Cerebellar nuclear complex (tissue), 1 donor: Measurements from ENCODE around the gene DCXR.
A peak's percentile ranks its signal among the peaks of the same experiment; 100 is the strongest.
"Not testable (repeated sequence)": the region's sequence is repeated elsewhere in the genome, so short reads cannot be mapped to it uniquely, and the experiment has no call there.

Source experiments
- DNase-seq, 2 experiments: peaks; one replicate each; lab custom pipeline; 2025; lab: John Stamatoyannopoulos, UW

DCXR gene

GRCh38 chr17:82039695-82040299 is 2.3 kb upstream of the DCXR start:
- DNase-seq, result no peak

GRCh38 chr17:82038796-82039409 is 1.4 kb upstream of the DCXR start:
- DNase-seq, result not testable (repeated sequence)

- no peak for DNase-seq
These were observed 345 bp upstream of the DCXR start for GRCh38 chr17:82037889-82038195.

GRCh38 chr17:82036634-82037091 is 834 bp downstream of the DCXR start:
- no peak for DNase-seq

GRCh38 chr17:82035956-82036633 is 1.4 kb downstream of the DCXR start:
- DNase-seq, result no peak

- DNase-seq, result no peak
These were observed 2.0 kb downstream of the DCXR start for GRCh38 chr17:82035488-82035887.

- DNase-seq, result no peak
These were observed 3.0 kb downstream of the DCXR start for GRCh38 chr17:82034371-82035011.

- no peak for DNase-seq
These were observed 4.0 kb downstream of the DCXR start for GRCh38 chr17:82033359-82034085.

GRCh38 chr17:82031885-82032627 is 5.4 kb downstream of the DCXR start:
- DNase-seq, result no peak

- DNase-seq, result no peak
These were observed 6.1 kb downstream of the DCXR start, which contains the start of gene RAC3 for GRCh38 chr17:82031303-82031884. Gene RAC3, plus strand, starts transcription at chr17:82031678. Its CDS starts 84 bp downstream, at chr17:82031762.

GRCh38 chr17:82030470-82031302 is 6.8 kb downstream of the DCXR start:
- peak in 1 of 2 experiments; percentile 77 for DNase-seq

- DNase-seq, result no peak
These were observed 7.5 kb downstream of the DCXR start for GRCh38 chr17:82029990-82030469.

GRCh38 chr17:82029391-82029790 is 8.1 kb downstream of the DCXR start:
- peak; percentile 22 to 36 for DNase-seq

GRCh38 chr17:82028966-82029365 is 8.5 kb downstream of the DCXR start:
- DNase-seq, result no peak

GRCh38 chr17:82028246-82028645 is 9.3 kb downstream of the DCXR start:
- no peak for DNase-seq

GRCh38 chr17:82025401-82026107 is 11.9 kb downstream of the DCXR start:
- DNase-seq, result no peak

GRCh38 chr17:82024859-82025258 is 12.6 kb downstream of the DCXR start:
- DNase-seq, result no peak

GRCh38 chr17:82023447-82024241 is 13.9 kb downstream of the DCXR start:
- no peak for DNase-seq
